ENCODE results near the gene RAPH1.

RAPH1 gene

DNA sequence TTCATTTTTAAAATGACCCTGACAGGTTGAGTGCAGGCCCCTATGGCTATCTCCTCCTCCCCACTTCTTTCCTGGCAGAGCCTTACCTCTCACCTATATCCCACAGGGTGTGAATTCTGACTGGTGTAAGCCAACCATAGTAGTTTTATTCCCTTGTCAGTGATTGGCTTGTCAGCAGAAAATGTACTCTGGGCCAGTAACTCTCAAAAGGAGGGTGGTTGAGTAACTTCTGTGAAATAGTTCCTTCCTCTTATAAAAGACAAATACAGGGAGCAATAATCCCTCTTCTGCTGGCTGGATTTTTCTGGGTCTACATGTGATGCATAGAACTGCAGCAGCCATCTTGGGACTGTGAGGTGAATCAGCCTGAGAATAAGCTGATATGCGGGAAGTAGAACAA is 83.4 kb downstream of the RAPH1 start:
- no peak overlapping the region for H3K4me3 ChIP-seq (ENCODE audit: low read length)
- no peaks in the 10 kb centered on the region for H3K4me1 ChIP-seq (ENCODE audit: insufficient read depth, low read length)
- peaks cover 79% of the 10 kb centered on the region for H3K36me3 ChIP-seq (ENCODE audit: insufficient read depth, low read length)
- H3K27me3 ChIP-seq (ENCODE audit: insufficient read depth, low read length): no peaks in the 10 kb centered on the region
- H3K27ac ChIP-seq (ENCODE audit: low read depth, low read length): no peak overlapping the region
- 67% methylated on average over 1 of the region's 1 CpG for WGBS
- no peak overlapping the region for H3K9ac ChIP-seq (ENCODE audit: low read depth, low read length)
- H3K9me3 ChIP-seq (ENCODE audit: insufficient read depth, low read depth, low read length): no peaks in the 10 kb centered on the region

DNA sequence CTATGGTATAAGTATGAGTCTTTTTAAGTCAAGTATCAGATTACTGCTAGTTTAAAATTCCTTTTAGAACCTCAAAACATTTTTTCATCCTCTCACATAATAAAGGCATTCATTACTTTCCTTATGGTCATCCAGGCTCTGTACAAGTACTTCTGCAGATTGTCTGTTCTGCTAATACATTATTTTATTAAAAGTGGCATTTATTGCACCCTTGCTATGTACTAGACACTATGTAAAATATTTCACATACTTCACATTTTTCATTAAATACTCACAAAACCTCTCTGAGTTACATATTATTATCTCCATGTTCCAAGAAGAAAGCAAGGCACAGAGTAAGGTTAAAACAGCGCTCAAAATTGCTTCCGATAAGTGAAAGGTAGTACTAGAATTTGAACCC is 84.1 kb downstream of the RAPH1 start:
- Histone ChIP-seq H3K27ac (ENCODE audit: low read depth, low read length) (no peak overlapping the region), H3K4me3 (ENCODE audit: low read length) (no peak overlapping the region)
- WGBS: 95% methylated on average over 2 of the region's 2 CpGs

DNA sequence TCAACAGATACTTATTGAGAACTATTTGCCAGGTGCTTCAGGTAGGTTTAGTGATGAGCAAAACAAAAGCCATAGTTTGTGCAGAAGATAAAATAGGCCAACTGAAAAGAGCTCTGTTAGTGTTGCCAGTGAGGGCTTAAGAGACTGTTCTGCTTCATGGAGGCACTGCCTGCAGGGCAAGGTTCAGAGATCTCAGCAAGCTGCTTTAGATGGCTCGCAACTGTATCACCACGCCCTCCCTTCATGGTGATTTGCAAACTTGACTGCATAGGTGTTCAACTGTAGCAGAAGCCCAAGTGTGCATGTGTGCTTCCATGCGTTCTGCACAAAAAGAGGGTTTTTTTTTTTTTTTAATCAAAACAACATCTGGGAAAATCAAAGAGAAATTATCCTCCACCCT is 84.5 kb downstream of the RAPH1 start:
- H3K9ac ChIP-seq (ENCODE audit: low read depth, low read length): no peak overlapping the region
- no peak overlapping the region for H3K27ac ChIP-seq (ENCODE audit: low read depth, low read length)
- H3K27me3 ChIP-seq (ENCODE audit: insufficient read depth, low read length): no peaks in the 10 kb centered on the region
- H3K9me3 ChIP-seq (ENCODE audit: insufficient read depth, low read depth, low read length): no peaks in the 10 kb centered on the region
- WGBS: 96% methylated on average over 3 of the region's 3 CpGs
- no peaks in the 10 kb centered on the region for H3K4me1 ChIP-seq (ENCODE audit: insufficient read depth, low read length)
- no peak overlapping the region for H3K4me3 ChIP-seq (ENCODE audit: low read length)
- H3K36me3 ChIP-seq (ENCODE audit: insufficient read depth, low read length): peaks cover 83% of the 10 kb centered on the region

More for the DNA sequence above, 84.1 kb downstream of the RAPH1 start:
- no peaks in the 10 kb centered on the region for H3K27me3 ChIP-seq (ENCODE audit: insufficient read depth, low read length)
- H3K9me3 ChIP-seq (ENCODE audit: insufficient read depth, low read depth, low read length): no peaks in the 10 kb centered on the region
- H3K4me1 ChIP-seq (ENCODE audit: insufficient read depth, low read length): no peaks in the 10 kb centered on the region
- H3K9ac ChIP-seq (ENCODE audit: low read depth, low read length): no peak overlapping the region
- H3K36me3 ChIP-seq (ENCODE audit: insufficient read depth, low read length): peaks cover 79% of the 10 kb centered on the region

DNA sequence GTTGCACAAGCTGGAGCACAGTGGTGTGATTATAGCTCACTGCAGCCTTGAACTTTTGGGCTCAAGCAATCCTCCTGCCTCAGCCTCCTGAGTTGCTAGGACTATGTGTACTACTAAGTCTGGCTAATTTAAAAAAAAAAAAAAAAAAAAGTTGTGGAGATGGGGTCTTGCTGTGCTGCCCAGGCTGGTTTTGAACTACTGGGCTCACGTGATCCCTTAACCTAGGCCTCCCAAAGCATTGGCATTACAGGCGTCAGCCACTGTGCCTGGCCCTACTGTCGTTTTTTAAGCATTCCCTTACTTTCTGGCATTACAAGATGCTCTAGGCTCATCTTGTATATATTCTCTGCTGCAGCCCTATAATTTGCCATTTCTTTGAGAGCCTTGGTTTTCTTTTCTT is 88.3 kb downstream of the RAPH1 start:
- Histone ChIP-seq H3K9ac (ENCODE audit: low read depth, low read length) (no peak overlapping the region), H3K27ac (ENCODE audit: low read depth, low read length) (no peak overlapping the region), H3K36me3 (ENCODE audit: insufficient read depth, low read length) (peaks cover 83% of the 10 kb centered on the region), H3K4me1 (ENCODE audit: insufficient read depth, low read length) (no peaks in the 10 kb centered on the region), H3K9me3 (ENCODE audit: insufficient read depth, low read depth, low read length) (no peaks in the 10 kb centered on the region), H3K4me3 (ENCODE audit: low read length) (no peak overlapping the region), H3K27me3 (ENCODE audit: insufficient read depth, low read length) (no peaks in the 10 kb centered on the region)
- 94% methylated on average over 3 of the region's 3 CpGs for WGBS

DNA sequence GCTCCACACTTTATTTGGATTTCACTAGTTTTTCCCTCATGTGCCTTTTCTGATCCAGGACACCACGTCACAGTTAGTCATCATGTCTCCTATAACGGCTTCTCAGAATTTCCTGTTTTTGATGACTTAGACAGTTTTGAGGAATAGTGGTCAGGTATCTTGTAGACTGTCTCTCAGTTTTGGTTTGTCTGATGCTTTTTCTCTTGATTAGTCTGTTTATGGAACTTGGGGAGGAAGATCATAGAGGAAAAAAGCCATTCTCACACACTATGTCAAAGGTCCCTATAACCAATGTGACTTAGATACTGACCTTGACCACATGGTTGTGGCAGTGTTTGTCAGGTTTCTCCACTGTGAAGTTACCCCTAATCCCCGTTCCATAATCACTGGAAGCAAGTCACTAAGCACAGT is 89.0 kb downstream of the RAPH1 start:
- Histone ChIP-seq H3K27me3 (ENCODE audit: insufficient read depth, low read length) (no peaks in the 10 kb centered on the region), H3K4me3 (ENCODE audit: low read length) (no peak overlapping the region), H3K9ac (ENCODE audit: low read depth, low read length) (no peak overlapping the region), H3K36me3 (ENCODE audit: insufficient read depth, low read length) (peaks cover 82% of the 10 kb centered on the region), H3K9me3 (ENCODE audit: insufficient read depth, low read depth, low read length) (no peaks in the 10 kb centered on the region), H3K27ac (ENCODE audit: low read depth, low read length) (no peak overlapping the region), H3K4me1 (ENCODE audit: insufficient read depth, low read length) (no peaks in the 10 kb centered on the region)
- WGBS: 93% methylated on average over 3 of the region's 3 CpGs

DNA sequence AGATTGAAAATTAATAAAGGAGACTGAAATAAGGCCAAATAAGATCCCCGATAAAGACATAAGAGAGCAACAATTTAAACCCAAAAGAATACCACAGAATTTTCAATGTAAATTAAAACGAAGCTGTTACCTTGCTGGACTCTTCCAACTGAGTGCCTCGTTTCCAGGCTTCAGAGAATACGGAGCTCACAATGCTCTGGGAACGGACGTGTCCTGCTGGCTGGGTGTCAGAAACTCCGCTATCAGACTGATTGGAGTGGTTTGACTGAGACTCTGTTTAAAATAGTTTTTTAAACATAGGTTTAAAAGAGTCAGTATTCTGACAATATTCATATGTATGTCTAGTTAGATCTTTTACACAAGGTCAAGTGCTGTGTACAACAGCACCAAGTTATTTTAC is 90.4 kb downstream of the RAPH1 start:
- Histone ChIP-seq H3K27ac (ENCODE audit: low read depth, low read length) (no peak overlapping the region), H3K27me3 (ENCODE audit: insufficient read depth, low read length) (no peaks in the 10 kb centered on the region), H3K9me3 (ENCODE audit: insufficient read depth, low read depth, low read length) (no peaks in the 10 kb centered on the region), H3K4me3 (ENCODE audit: low read length) (no peak overlapping the region), H3K4me1 (ENCODE audit: insufficient read depth, low read length) (peaks cover 8% of the 10 kb centered on the region; the same call in 1 of the 2 replicates), H3K9ac (ENCODE audit: low read depth, low read length) (no peak overlapping the region), H3K36me3 (ENCODE audit: insufficient read depth, low read length) (peaks cover 77% of the 10 kb centered on the region)
- whole genome bisulfite sequencing: 94% methylated on average over 7 of the region's 7 CpGs

GRCh38 chr2:203442463-203442862 is 92.6 kb downstream of the RAPH1 start:
- no peaks in the 10 kb centered on the region for H3K27me3 ChIP-seq (ENCODE audit: insufficient read depth, low read length)
- H3K4me3 ChIP-seq (ENCODE audit: low read length): no peak overlapping the region
- peaks cover 11% of the 10 kb centered on the region; the same call in 1 of the 2 replicates for H3K4me1 ChIP-seq (ENCODE audit: insufficient read depth, low read length)
- no peak overlapping the region for H3K27ac ChIP-seq (ENCODE audit: low read depth, low read length)
- H3K9ac ChIP-seq (ENCODE audit: low read depth, low read length): no peak overlapping the region
- WGBS: 93% methylated on average over 5 of the region's 5 CpGs
- H3K9me3 ChIP-seq (ENCODE audit: insufficient read depth, low read depth, low read length): no peaks in the 10 kb centered on the region
- peaks cover 81% of the 10 kb centered on the region for H3K36me3 ChIP-seq (ENCODE audit: insufficient read depth, low read length)

GRCh38 chr2:203441463-203441862 is 93.6 kb downstream of the RAPH1 start:
- Histone ChIP-seq H3K4me1 (ENCODE audit: insufficient read depth, low read length) (peaks cover 11% of the 10 kb centered on the region; the same call in 1 of the 2 replicates), H3K27ac (ENCODE audit: low read depth, low read length) (no peak overlapping the region), H3K27me3 (ENCODE audit: insufficient read depth, low read length) (no peaks in the 10 kb centered on the region), H3K9ac (ENCODE audit: low read depth, low read length) (no peak overlapping the region), H3K9me3 (ENCODE audit: insufficient read depth, low read depth, low read length) (no peaks in the 10 kb centered on the region), H3K36me3 (ENCODE audit: insufficient read depth, low read length) (peaks cover 74% of the 10 kb centered on the region), H3K4me3 (ENCODE audit: low read length) (no peak overlapping the region)
- WGBS: 92% methylated on average over 3 of the region's 3 CpGs

- Histone ChIP-seq H3K27me3 (ENCODE audit: insufficient read depth, low read length) (no peaks in the 10 kb centered on the region), H3K4me3 (ENCODE audit: low read length) (no peak overlapping the region), H3K36me3 (ENCODE audit: insufficient read depth, low read length) (peaks cover 68% of the 10 kb centered on the region), H3K4me1 (ENCODE audit: insufficient read depth, low read length) (peaks cover 11% of the 10 kb centered on the region; the same call in 1 of the 2 replicates), H3K9me3 (ENCODE audit: insufficient read depth, low read depth, low read length) (no peaks in the 10 kb centered on the region), H3K27ac (ENCODE audit: low read depth, low read length) (no peak overlapping the region), H3K9ac (ENCODE audit: low read depth, low read length) (no peak overlapping the region)
- 92% methylated on average over 4 of the region's 4 CpGs for WGBS
These were observed 94.4 kb downstream of the RAPH1 start for GRCh38 chr2:203440671-203441070.

- Histone ChIP-seq H3K27me3 (ENCODE audit: insufficient read depth, low read length) (no peaks in the 10 kb centered on the region), H3K36me3 (ENCODE audit: insufficient read depth, low read length) (peaks cover 56% of the 10 kb centered on the region), H3K4me3 (ENCODE audit: low read length) (no peak overlapping the region), H3K4me1 (ENCODE audit: insufficient read depth, low read length) (peaks cover 11% of the 10 kb centered on the region; the same call in 1 of the 2 replicates), H3K9ac (ENCODE audit: low read depth, low read length) (no peak overlapping the region), H3K27ac (ENCODE audit: low read depth, low read length) (no peak overlapping the region), H3K9me3 (ENCODE audit: insufficient read depth, low read depth, low read length) (no peaks in the 10 kb centered on the region)
- WGBS: 91% methylated on average over 2 of the region's 2 CpGs
These were observed 96.6 kb downstream of the RAPH1 start for GRCh38 chr2:203438528-203438927.

DNA sequence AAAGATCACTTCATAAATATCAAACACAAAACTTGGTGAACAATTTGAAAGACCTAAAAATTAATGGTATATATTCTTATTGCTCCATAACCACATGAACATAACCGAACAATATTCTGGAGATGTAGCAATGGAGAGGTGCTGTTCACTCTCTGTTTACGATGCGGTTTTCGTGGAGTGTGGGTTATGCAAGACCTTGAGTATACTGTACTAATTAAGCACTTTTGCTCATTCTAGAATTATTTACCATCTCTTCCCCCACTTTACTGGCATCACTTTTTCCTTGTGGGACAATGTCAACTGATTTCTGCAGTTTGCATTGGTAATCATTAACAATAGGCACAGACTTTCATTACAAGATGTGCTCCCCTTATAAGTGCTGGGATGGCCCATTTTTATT is 97.6 kb downstream of the RAPH1 start:
- no peaks in the 10 kb centered on the region for H3K9me3 ChIP-seq (ENCODE audit: insufficient read depth, low read depth, low read length)
- peaks cover 11% of the 10 kb centered on the region; the same call in 1 of the 2 replicates for H3K4me1 ChIP-seq (ENCODE audit: insufficient read depth, low read length)
- H3K36me3 ChIP-seq (ENCODE audit: insufficient read depth, low read length): peaks cover 51% of the 10 kb centered on the region
- 96% methylated on average over 4 of the region's 4 CpGs for WGBS
- H3K4me3 ChIP-seq (ENCODE audit: low read length): no peak overlapping the region
- no peak overlapping the region for H3K9ac ChIP-seq (ENCODE audit: low read depth, low read length)
- no peak overlapping the region for H3K27ac ChIP-seq (ENCODE audit: low read depth, low read length)
- no peaks in the 10 kb centered on the region for H3K27me3 ChIP-seq (ENCODE audit: insufficient read depth, low read length)

- no peaks in the 10 kb centered on the region for H3K27me3 ChIP-seq (ENCODE audit: insufficient read depth, low read length)
- no peaks in the 10 kb centered on the region for H3K9me3 ChIP-seq (ENCODE audit: insufficient read depth, low read depth, low read length)
- no peak overlapping the region for H3K9ac ChIP-seq (ENCODE audit: low read depth, low read length)
- peaks cover 11% of the 10 kb centered on the region; the same call in 1 of the 2 replicates for H3K4me1 ChIP-seq (ENCODE audit: insufficient read depth, low read length)
- 86% methylated on average over 2 of the region's 2 CpGs for WGBS
- H3K36me3 ChIP-seq (ENCODE audit: insufficient read depth, low read length): peaks cover 50% of the 10 kb centered on the region
- no peak overlapping the region for H3K27ac ChIP-seq (ENCODE audit: low read depth, low read length)
- H3K4me3 ChIP-seq (ENCODE audit: low read length): no peak overlapping the region
These were observed 98.6 kb downstream of the RAPH1 start for GRCh38 chr2:203436496-203436895.

Data from HUES64 (cell line).